HG02588 (cell line): ENCODE measurements around the gene IGSF10.

Source experiments
- ATAC-seq: cut with Tn5 transposase; IDR thresholded peaks from one replicate; pipeline ENCODE4 v1.9.1; 2021; ENCODE audit warnings: mild to moderate bottlenecking, moderate library complexity; ENCODE audit not compliant: unreplicated experiment

The IGSF10 gene

DNA sequence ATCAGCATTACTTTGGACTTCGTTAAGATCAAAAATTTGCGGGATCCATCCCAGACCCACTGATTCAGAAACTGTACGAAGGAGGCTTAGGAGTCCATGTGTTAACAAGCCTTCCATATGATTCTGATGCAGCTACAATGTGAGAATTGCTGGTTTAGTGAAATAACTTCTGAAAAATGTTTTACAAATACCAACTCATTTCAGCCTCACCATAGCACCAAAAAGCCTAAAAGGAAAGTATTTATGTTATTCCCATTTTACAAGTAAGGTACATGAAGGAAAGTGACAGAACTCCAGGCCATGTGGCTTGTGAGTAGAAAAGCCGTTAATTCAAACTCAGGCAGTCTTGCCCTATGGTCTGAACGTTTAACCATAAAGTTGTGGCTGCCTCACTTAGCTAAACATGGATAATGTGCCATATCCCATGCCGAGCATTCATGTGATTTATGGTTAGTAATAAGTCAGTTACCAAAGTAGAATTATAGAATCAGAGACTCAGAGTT is 1.5 kb upstream of the IGSF10 start:
- no peak for ATAC-seq

DNA sequence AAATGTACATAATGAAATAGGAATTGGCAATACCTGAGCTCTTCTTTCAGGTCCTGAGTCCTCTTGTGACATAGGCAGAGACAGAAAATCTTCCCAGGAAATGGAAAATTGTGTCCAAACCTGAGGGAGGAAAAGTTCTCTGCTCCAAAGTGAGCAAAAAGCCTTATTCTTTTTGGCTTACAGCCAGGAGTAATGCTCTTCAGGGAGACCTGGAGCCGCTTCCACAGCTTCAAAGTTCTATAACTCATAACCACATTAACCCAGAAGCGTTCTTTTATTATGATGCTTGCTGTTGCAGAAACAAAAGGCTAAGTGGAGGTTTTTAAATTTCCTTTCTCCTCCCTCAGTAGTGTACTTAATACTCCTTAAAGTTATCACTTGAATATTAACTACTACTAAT is 633 bp downstream of the IGSF10 start:
- no peak for ATAC-seq

DNA sequence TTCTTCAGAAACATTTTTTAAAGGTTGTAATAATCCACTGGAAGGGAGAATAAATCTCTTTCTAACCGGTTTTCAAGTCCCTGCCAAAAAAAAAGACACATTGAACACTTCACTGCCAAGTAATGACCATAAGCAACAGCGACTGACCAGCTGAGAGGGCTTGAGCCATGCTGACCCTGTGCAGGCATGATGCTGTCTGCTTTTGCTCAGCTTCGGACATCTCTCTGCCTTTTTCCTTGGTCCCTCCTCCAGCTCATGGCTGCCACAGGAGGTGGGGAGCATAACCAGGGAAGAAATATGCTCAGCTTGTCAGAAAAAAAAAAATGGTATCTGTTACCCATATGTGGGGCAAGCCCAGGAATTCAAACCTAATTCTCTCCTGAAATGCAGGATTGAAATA is 1.5 kb downstream of the IGSF10 start:
- no peak for ATAC-seq

DNA sequence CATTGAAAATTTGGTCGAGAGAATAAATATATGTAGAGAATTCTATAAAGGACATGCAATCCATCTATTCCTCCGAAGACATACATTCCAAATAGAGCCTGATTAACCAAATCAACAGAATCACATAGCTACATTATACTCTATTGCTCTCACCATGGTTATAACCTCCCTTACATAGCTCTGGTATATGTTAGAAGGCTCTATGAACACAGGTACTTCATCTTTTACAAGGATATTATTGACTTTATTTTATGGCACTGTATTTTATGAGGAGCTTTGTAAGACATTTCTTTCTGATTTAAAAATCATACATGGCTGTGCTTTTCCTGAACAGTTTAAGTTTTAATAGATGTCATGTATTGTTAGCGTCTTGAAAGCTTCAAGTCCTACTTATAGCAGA is 4.8 kb downstream of the IGSF10 start:
- no peak for ATAC-seq

DNA sequence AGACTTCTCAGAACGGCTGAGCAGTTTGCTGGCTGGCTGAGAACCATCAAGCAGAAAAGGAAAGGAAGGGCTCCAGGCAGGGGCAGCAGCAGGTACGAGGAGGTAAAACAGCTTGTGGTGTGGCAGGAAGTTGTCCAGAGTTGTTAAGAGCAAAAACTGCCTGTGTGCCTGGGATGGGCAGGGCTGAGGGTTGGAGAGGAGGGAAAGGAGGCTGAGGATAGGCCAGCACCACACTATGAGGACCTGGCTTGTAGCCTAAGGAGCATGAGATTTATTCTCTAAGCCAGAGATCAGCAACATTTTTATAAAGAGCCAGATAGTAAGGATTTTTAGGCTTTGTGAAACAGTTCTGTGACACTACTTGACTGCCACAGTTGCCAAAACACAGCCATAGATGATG is 8.0 kb downstream of the IGSF10 start:
- ATAC-seq, result no peak

DNA sequence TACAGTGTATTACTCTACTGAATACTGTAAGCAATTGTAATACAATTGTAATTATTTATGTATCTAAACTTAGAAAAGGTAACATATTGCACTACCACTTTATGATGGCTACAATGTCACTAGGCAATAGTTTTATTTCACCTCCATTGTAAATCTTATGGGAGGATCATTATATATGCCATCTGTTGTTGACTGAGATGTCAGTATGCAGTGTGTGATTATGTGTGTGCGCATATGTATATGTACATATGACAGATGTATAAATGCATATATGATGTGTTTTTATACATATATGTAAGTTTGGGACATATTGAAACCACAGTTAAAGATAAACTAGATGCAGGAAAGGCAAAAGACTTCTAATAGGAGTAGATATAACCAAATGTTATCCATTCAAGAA is 8.5 kb downstream of the IGSF10 start:
- no peak for ATAC-seq

DNA sequence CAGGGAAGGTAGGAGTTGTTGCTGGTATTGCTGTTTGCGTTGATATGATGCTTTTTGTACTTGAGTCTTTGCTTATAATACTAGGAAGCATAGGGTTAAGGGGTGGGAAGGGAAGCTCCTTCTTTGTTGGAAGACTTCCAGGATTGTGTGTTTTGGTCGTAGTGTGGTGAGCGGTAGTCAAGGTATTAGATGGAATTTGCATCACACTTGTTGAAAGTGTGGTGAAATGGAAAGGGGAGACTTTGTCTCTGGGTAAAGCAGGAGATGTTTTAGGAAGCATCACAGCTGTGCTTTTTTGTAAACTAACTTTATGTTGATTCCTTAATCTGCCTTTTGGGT is 14.9 kb downstream of the IGSF10 start:
- no peak for ATAC-seq

DNA sequence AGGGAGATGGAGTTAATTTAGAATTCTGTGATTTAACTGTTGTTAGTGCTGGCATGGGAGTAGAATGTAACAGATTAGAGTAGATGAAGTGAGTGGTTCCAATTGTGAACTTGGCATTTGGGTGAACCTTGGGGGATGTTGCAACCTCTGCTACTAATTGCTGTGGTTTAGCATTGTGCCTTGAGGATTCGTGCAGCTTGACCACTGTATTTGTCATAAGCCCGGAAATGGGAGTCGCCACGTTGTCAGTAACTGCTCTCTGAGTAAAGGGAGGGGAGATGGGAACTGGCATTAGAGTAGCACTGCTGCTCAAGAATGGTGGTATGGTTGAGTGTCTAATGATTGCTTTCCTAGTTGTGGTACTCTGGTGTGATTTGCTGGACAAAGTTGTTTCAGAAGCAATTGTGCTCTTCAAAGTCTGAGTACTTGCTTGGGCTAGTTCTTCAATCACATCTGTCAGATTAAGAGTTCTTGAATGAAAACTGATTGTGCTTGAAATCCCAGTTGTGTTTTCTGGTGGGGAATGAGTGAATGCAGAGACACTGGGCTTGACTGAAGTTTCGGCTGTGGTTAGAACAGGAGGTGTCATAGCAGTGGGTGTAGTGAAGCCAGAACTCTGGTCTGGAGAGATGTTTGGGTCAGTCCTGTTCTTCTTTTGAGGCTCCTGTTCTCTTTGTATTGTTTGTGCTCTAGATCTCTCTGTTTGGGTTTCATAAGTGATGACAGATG is 15.4 kb downstream of the IGSF10 start:
- ATAC-seq, result no peak

DNA sequence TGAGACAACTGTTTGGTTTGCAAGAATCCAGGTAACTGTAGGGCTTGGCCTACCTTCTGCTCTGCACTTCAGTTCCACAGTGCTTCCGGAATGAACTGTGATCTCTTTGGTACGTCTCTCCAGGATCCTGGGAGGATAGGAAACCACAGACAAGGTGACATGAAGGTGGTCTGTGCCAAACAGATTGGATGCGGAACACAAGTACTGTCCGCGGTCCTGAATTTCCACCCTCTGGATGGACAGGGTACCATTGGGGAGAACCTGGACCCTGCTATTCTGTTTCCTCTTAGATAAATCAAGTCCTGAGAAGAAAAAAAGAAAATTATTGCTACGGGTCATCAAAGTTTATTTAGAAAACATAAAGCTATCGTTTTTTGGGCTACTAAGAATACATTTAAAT is 17.3 kb downstream of the IGSF10 start:
- no peak for ATAC-seq

DNA sequence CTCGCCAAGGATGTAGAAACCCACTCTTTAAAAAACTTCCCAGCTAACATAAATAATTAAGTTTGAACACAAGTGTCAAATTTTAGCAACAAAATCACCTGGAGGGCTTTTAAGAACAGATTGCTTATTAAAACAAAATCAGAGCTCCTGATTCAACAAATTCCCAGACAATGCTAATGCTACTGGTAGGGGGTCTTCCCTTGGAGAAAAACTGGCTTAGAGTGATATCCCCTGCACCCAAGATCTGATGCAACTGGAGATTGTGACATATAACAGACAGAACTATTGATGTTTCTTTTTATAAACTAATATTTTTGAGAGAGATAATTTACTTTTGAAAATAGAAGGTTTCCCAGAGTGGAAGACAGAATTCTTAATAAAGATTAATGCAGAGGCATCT is 19.9 kb downstream of the IGSF10 start:
- ATAC-seq, result no peak

DNA sequence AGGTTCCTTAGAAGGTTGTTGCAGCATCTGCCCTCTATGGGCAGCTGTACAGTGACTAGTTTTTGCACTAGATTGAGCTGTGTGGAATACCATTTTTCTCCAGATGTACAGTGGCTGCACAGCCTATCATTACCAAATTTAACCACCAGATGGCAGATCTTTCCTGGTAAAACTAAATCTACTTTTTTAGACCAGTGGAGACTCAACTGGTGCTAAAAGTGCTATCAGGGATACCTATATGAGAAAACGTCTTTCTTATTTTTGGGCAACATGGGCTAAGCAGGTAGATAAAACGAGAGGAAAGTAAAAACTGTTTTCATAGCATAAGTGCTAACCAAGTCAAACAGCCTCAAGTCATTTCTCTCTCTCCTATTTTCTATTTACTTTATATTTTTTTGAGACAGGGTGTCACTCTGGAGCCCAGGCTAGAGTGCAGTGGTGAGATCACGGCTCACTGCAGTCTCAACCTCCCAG is 21.2 kb downstream of the IGSF10 start:
- peak; percentile 69 for ATAC-seq

DNA sequence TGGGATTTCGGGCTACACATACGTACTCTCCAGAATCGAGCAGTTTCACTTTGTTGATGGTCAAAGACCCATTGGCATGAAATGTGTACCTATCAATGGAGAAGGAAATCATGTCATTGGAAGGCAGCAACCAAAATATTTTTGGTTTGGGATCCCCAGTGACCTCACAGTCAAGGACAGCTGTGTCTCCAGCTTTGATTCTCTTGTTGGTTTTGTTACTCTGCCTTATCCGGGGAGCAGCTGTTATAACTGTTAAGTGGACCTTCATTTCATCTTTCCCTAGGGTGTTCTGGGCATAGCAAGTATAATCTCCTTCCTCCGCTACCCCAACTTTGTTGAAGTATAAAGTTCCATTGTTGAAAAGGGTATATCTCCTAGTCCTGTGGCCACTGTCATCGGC is 23.0 kb downstream of the IGSF10 start:
- ATAC-seq, result no peak

DNA sequence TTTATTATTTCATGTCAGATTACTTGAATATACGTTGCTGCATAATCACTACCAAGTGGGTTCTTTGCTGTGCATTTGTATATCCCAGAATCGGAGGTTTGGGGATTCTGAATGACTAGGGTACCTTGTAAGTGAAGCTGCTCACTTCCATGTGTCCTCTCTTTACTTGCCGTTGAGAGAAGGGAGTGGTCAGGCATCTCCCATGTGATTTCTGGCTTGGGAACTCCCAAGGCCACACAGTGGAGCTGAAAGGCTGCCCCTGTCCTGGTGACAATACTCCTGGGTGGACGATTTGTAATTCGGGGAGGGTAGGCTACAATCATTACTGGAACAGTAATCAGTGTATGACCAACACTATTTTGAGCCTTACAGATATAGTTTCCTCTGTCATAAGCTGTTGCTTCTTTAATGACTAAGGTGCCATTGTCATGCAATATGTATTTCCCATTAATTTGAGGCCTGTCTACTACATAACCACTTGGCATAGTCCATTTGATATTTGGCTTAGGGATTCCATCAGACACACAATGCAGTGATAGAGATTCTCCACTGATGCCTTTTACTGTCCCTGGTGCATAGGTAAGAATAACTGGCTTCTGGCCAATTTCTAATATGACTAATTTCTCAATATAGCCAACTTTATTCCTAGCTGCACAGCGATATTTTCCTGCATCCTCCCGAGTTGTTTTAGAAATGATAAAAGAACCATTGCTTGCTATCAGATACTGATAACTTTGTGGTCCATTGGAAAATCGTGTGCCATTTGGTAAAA is 24.0 kb downstream of the IGSF10 start:
- no peak for ATAC-seq

DNA sequence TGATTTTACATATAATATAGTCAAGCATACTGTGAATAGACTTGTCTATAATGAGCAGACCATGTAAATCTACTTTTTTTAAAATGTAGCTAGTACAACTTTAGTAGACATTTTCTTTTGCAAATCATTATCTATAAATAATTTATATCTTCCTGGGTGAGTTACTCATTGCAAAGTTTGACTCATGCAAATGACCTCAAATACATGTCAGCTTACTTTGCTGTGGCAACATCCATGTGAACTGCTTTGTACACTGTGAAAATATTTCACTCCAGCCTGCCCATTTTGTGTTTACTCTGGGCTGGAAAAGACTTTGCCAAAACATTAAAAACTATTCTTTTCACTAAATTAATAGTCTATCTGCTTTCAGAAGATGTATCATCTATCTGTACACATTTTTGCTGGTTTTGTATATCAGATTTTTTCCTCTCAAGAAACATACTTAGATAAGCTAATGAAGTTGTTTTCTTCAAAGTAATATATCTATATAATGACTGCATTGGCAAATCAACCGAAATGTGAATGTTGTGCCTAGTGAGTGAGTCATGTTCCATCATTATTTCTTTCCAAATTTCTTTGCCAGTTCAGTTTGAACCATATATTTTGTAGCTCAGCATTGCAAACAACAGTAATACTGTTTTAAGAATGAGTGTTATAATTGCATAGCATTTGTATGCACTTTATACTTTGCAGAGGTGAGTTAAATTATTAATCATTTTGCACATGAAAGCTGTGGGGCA is 26.5 kb downstream of the IGSF10 start:
- no peak for ATAC-seq

DNA sequence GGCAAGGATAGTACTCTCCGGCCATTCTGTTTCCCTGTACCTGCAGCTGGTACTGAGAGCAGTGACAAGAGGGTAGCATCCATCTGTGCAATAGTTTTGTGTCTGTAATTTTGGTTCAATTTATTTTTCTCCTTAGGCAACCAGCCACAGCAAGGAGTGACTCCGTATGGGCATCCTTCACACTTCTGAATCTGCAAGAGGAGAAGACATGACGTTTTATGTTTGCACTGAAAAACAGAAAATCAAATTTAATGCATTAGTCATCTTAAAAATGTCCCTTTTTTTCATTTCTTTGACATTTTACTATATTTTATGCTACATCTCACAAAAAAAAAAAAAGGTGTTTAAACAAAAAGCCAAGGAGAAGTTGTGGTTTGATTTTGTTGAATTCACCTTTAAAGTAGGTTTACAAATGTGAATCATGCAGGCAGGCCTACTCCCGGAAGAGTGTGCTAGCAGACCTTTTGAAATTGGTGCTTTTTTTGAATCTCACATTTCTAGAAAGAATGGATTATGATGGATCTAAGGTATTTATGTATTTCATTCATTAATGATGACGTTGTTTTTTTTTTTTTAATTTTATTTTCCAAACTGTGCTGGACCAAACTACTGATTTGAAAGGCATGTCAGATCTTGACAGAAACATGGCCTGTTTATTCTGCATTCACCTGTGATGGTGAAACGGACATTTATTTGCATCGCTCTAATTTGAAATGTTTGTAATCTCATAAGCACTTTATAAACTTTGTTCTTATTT is 28.1 kb downstream of the IGSF10 start:
- no peak for ATAC-seq

DNA sequence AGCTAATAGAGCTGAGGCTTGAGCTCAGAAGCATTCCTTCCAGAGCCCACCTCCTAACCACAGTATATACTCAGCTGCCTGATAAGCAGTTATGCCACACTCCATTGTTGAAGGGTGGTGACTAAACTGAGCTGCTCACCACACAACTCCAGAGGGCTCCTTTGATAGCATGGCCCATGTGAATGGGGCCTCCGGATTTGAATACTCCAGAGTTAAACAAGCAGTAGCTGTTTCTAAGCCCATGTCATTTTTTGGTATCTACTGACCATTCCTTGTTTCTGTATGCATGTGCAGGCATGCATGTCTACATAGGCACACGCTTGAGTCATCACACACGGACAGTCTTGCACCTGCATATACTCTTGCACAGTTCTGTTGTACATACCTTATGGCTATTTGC is 28.9 kb downstream of the IGSF10 start:
- no peak for ATAC-seq

DNA sequence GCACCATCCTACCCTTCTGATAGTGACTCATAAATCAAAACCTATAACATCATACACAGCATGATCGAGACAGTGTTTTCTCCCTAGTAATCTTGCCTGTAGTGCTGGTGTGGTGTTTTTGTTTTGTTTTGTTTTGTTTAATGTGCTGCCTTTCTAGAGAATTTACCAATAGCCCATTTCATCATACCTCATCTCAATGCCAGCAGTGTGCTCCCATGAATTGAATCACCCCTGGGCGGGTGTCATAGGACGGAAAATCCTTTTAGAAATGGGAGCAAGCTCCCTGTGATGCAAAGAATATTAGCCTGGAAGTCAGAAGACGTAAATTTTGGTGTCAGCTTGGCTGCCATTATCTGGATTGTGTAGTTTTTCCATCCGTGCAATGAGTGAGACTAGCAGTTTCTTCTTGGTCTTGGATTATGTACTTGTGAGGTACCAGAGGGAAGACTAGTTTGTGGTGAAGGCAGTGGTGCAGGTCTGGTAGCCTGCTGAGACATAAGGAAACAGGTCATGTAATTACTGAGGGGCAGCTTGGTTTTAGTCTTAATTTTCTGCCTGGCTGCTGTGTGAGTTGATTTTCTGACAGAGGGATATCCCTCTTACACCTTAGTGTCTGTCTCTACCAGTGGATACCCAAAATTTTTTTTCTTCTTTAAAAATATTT is 29.9 kb downstream of the IGSF10 start:
- no peak for ATAC-seq

DNA sequence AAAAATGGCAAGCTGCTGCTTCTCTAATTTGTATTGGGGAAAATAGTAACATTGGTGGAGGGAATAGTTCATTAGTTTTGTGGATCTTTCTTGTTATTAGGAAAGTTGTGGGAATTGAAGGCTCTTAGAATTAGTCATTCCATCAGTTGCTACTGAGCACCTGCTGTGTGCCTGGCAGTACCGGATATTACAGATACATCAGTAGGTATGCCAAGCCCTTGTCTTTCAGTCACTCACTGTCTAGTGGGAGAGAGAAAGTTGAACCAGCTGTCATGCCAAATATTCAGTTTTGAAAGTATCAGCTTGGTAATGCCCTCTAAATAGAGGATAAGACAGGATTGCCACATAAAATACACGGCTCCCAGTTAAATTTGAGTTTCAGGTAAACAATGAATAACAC is 32.5 kb downstream of the IGSF10 start:
- ATAC-seq, result no peak

DNA sequence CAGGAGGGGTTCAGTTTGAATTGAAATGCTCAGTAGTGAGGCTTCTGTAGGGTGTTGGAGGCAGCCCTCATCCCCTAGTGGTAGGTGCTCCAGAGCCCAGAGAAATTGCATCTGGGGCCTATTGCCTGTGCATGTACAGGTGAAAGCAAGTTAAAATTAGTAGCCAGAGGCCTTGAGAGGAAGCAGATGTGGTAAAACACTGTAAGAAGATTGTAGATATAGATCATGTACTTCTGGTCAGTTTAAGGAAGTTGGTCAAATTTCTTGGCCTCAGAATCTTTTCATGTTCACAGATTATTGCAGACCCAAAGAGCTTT is 34.6 kb downstream of the IGSF10 start:
- no peak for ATAC-seq

DNA sequence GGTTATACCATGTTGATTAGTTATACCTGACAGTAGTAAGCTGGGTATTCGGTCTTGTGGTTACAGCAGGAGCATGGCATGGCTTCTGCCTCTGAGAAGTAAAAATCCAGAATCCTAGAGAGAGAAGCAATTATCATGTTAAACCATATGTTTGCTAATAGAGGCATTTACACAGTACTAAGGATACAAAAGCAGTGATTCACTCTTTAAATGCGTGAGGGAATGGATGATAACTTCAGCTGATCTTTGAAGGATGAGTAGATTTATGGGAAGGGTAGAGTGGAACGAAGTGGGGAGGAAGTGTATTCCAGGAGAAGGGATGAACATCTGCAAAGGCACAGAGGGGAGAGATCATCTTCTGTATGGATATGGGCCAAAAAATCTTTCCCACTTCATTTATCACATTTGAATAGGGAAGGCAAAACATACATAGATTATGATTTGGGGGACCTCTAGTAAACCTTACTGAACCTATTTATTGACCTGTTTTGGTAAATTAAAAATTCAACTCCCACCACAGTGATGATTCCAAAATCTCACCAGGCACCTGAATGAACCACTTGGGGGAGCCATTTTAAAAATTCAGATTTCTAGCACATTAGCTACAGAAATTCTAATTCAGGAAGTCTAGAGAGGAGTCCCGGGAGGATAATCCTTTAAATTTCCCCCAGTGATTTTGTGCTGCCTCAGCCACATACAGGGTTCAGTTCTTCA is 35.1 kb downstream of the IGSF10 start:
- ATAC-seq, result no peak
